HCT116 (cell line): ENCODE data around the gene FASN.

Experiments
- POLR2A ChIP-seq: IDR thresholded peaks from 2 replicates; pipeline ENCODE4 v1.7.0; 2011; ENCODE audit warnings: borderline replicate concordance; ENCODE audit not compliant: insufficient read depth, insufficient read length; ENCODE audit errors: extremely low read depth
- POLR2AphosphoS5 ChIP-seq: IDR thresholded peaks from 2 replicates; pipeline ENCODE4 v1.6.1; 2011; ENCODE audit warnings: mild to moderate bottlenecking, low read depth, low read length, moderate library complexity
- SIN3A ChIP-seq: IDR thresholded peaks from 2 replicates; pipeline ENCODE4 v1.6.1; 2012; ENCODE audit warnings: low read depth
- YY1 ChIP-seq: IDR thresholded peaks from 2 replicates; pipeline ENCODE4 v1.6.1; 2011; ENCODE audit warnings: low read length, low read depth, moderate library complexity, mild to moderate bottlenecking; ENCODE audit not compliant: insufficient replicate concordance; ENCODE audit errors: extremely low read depth
- ZFX ChIP-seq: fragments of 450-650 bp; IDR thresholded peaks from 2 replicates; pipeline ENCODE4 v1.6.1; 2017
- TF ChIP-seq, protein P1 (sequence below), 3 experiments: fragments of 200-600 bp in 1 of 3; sonication (generic) in 1 of 3; IDR thresholded peaks in 2 of 3; conservative IDR thresholded peaks in 1 of 3; 2 replicates each; pipeline ENCODE4 v1.5.1; 2012 to 2017; ENCODE audit warnings: low read depth in 2 of 3, low read length in 2 of 3, antibody characterized with exemption in 1 of 3, borderline replicate concordance in 1 of 3, control low read depth in 1 of 3, mild to moderate bottlenecking in 1 of 3, mixed read lengths in 1 of 3, mixed run types in 1 of 3, moderate library complexity in 1 of 3; ENCODE audit not compliant: insufficient read depth in 1 of 3
- TF ChIP-seq, protein P2 (sequence below): IDR thresholded peaks from 2 replicates; pipeline ENCODE4 v1.6.1; 2012

DNA sequence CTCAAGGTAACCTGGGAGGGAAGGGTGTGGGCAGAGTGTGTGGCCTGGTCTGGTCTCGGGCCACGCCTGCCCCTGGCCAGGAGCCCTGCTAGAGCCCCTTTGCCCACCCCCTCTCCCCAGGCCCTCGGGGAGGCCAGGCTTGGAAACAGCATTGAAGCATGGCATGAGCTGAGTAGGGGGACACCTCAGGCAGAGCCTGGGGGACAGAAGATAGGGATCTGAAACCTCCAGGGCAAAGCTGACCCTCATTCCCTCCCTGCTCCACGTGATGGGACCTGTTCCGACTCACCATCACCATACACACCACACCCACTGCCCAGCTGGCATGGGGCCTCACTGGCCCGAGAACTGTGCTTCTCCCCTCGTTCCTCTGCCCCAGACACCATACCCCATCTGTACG is 48.9 kb downstream of the FASN start:
- no peak for TF ChIP-seq SIN3A
- TF ChIP-seq, protein P1, sequence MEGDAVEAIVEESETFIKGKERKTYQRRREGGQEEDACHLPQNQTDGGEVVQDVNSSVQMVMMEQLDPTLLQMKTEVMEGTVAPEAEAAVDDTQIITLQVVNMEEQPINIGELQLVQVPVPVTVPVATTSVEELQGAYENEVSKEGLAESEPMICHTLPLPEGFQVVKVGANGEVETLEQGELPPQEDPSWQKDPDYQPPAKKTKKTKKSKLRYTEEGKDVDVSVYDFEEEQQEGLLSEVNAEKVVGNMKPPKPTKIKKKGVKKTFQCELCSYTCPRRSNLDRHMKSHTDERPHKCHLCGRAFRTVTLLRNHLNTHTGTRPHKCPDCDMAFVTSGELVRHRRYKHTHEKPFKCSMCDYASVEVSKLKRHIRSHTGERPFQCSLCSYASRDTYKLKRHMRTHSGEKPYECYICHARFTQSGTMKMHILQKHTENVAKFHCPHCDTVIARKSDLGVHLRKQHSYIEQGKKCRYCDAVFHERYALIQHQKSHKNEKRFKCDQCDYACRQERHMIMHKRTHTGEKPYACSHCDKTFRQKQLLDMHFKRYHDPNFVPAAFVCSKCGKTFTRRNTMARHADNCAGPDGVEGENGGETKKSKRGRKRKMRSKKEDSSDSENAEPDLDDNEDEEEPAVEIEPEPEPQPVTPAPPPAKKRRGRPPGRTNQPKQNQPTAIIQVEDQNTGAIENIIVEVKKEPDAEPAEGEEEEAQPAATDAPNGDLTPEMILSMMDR (IDR thresholded peaks at IDR 0.05 in 2 of 3, conservative IDR thresholded peaks at IDR 0.05 in 1 of 3; ENCODE audit: borderline replicate concordance in 1 of 3, insufficient read depth in 1 of 3, low read depth in 2 of 3, low read length in 2 of 3): no peak
- no peak for TF ChIP-seq POLR2A
- no peak for TF ChIP-seq POLR2AphosphoS5
- TF ChIP-seq, protein P2, sequence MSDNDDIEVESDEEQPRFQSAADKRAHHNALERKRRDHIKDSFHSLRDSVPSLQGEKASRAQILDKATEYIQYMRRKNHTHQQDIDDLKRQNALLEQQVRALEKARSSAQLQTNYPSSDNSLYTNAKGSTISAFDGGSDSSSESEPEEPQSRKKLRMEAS: no peak
- no peak for TF ChIP-seq YY1
- TF ChIP-seq ZFX: no peak
